GM19099 (cell line): ENCODE results near the gene FNDC5.

ENCODE experiments used
- POLR2A ChIP-seq: IDR thresholded peaks from 3 replicates; pipeline ENCODE4 v1.6.1; 2011; ENCODE audit warnings: low read depth; ENCODE audit not compliant: insufficient read length; ENCODE audit errors: extremely low read depth

Gene FNDC5

GRCh38 chr1:32828341-32828740 lies 42.4 kb downstream of the FNDC5 start:
- TF ChIP-seq POLR2A, result no peak

DNA sequence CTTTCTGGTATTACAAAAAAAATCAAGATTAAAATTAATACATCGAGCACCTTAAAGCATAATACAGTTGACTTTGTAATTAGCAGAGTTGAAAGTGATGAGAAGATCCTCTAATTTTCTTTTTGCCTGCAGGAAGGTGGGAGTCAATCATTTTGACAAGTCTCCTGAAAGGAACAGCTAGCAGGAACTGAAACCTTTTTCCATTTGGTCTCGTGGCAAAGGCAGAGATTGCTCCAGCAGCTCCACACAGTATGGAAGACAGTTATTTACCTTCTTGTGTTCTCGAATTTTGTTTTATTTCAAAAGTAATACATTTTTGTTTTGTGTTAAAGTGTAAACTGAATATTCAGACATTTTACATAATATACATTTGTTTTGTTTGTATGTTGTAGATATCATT lies 45.5 kb downstream of the FNDC5 start:
- no peak for TF ChIP-seq POLR2A

GRCh38 chr1:32818804-32819541 lies 51.7 kb downstream of the FNDC5 start:
- TF ChIP-seq POLR2A, result peak; percentile 71

DNA sequence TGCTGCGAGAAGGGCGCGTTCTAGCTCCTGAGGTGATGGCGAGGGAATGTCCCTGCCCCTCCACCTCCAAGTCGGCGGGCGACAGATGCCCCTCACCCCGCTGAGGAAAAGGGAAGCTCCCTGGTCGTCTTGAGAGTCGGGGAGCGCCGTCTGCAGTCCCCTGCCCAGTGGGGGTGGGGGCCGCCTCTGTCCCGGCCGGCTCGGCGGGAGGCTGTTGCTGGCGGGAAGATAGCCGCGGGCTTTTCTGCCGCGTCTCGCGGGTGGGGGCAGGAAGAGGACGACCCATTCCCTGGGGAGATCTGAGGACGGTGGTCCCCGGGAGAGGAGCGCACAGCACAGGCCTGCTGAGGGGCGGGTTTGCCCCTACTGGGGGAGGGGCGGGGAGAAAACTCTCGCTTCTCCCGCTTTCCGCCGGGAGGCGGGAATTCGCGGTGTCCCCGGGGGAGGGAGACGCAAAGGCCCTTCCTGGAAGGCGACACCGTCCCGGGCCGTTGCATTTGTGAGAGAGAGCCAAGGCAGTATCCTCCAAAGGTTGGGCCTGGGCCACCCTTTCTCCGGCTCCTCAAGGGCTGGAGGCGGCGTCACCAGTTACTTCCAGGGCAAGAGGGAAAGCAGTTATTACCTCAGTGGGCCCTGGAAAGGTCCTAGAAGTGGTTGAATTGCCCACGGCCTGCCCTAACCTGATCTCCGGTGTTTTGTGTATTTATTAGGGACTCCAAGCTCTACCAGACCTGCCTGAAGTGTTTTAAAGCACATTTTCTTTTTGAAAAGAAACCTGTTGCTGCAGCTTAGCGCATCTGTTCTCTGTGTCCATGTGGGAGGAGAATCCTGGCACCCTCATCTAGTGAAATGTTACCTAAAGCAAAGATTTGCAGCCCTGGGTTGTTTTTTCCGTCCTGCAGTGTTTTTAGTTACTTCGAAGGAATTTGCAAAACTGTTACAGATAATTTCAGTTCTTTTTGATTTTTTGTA lies 52.6 kb downstream of the FNDC5 start:
- peak; percentile 51 for TF ChIP-seq POLR2A

- TF ChIP-seq POLR2A, result peak; percentile 76
Measured at GRCh38 chr1:32817159-32817814, 53.4 kb downstream of the FNDC5 start, which contains the start of the genes S100PBP and YARS1. Gene S100PBP, plus strand, starts transcription at chr1:32817653. Its CDS starts 8,447 bp downstream, at chr1:32826100. Gene YARS1, minus strand, starts transcription at chr1:32817358. Its CDS starts 114 bp downstream, at chr1:32817244.

DNA sequence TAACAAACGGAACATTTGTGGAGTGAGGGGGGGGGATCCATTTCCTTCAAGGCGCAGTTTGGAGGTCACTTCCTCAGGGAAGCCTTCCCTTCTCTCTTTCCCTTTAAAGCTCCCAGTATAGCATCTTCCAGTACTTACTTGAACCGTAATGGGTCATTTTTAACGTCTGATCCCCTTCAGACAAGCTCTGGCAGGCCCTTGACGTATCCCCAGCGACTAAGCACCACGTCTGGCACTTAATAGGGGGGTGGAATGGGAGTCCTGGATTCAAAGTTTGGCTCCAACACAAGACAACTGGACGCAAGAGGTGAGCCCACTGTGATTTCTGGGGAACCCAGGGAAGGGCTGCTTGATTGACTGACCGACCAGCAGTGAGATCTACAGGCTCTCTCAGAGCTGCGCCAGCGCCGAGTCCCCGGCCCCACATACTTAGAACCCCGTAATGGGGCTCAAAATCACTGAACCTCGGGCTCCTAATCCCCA lies 54.0 kb downstream of the FNDC5 start:
- TF ChIP-seq POLR2A, result no peak

GRCh38 chr1:32813941-32814739 lies 56.6 kb downstream of the FNDC5 start:
- no peak for TF ChIP-seq POLR2A
